HTERT RPE-1 (cell line): Measurements from ENCODE around the gene FOXM1.

Source experiments
- in situ Hi-C: fragments of 300-500 bp; cut with MboI; formaldehyde crosslinking; loops from 4 replicates; pipeline ENCODE4 v1.14.3; 2020; ENCODE audit warnings: low sequenced_read_pairs

FOXM1 gene

DNA sequence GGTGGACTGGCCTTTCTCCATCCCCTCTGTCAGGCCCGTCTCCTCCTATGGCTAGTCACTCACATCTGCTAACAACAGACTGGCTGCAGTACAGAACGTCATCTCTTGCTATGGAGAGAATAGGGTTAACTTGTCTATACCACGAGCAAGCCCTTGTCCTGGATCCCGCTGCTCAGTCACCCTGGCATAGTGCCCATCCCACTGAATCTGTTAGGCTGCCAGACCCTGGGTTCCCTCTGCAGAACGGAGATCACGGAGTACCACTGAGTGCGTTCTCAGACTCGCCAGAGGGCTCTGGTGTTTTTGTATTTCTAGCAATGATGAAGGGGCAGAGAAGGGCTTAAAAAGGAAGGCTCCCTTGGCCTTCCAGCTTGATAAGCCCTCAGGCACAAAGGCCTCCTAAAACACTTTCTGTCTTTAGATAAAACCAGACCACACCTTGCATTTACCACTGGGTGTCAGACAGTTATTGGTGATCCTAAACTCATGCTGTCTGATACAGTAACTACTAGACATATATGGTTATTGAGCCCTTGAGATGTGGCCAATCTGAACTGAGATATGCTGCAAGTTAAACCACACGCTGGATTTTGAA is 35.8 kb downstream of the FOXM1 start:
- in situ Hi-C loops = no loop called here

DNA sequence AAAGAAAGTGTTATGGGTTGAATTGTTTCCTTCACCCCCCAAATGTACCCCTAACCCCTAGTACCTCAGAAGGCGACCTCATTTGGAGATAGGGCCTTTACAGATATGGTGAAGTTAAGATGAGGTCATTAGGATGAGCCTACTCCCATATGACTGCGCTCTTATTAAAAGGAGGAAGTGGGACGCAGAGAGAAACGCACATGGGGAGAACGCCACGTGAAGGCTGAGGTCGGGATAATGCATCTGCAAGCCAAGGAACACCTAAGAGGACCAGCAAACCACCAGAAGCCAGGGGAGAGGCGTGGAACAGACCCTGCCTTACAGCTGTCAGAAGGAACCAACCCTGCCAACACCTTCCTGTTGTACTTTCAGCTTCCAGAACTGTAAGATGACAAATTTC is 40.4 kb downstream of the FOXM1 start:
- in situ Hi-C loops = no loop called here

DNA sequence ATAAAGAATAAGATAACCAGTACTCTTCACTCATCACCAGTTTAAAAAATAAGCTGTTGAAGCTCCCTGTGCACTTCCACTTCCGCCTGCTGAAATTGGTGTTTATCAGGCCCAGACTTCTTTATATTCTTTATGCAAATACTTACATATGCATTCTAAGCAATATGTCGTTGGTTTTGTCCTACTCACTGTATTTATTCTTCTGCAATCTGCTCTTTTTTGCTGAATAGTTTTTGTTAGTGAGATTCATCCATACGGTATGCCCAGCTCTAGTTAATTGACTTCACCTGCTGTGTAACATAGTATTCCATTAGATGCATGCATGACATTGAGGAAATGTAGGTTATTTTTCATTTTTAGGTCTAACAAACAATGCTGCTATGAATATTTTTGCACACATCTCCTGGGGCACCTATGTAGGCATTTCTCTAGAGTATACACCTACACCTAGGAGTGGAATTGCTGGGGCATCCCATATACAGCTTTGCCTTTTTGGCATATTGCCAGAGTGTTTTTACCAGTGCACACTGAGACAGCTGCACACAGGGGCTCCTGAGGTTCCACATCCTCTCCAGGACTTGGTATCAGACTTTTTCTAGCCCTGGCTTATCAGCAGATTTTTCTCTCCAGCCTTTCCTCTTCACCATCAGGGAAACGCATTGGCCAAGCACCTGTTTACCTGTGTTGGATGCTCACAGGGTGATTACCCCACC is 41.1 kb downstream of the FOXM1 start:
- in situ Hi-C loops = no loop called here

DNA sequence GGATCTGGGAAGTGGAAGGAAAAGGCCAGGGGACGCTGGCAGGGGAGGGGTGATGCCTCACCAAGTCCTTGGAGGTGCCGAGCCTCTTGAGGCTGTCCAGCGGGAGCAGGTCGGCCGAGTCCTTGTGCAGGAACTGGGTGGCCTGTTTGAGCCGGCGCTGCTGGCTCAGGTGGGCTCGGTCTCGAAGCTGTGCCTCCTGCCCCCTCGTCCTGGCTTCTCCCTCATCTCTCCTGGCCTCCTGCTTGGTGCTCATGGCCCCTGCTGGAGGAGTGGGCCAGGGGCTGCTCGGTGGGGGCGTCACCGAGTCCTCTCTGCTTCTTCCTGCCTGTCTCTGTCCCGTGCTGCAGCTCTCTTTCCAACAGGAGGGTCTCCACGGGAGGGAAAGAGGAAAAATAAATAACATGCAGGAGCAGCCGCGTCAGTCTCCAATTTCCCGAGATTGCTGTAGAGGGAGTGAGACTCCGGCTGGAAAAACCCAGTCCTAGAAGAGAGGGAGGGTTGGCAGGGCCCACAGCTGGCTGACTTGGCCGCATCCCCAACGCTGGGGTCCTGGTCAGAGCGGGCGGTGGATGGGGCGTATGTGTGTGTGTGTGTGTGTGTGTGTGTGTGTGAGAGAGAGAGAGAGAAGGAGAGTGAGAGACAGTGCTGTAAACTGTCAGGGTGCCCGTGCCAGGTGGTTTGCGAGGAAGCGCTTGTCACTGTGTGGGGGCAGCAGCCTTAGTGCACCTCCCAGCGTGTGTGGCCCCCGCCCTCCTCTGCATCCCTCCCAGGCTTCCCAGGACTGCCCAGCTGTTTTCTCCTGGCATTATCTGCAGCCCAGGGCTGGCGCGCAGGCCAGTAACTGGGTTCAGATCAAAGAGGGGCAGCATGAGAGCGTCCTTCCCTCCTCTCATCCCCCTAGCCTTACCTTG is 42.1 kb downstream of the FOXM1 start, which contains the start of gene NRIP2:
Gene NRIP2, minus strand, starts transcription at position 455 of the 911 bp plus-strand sequence. Its CDS starts 52 bp downstream, at position 403.
- in situ Hi-C loops = no loop called here

DNA sequence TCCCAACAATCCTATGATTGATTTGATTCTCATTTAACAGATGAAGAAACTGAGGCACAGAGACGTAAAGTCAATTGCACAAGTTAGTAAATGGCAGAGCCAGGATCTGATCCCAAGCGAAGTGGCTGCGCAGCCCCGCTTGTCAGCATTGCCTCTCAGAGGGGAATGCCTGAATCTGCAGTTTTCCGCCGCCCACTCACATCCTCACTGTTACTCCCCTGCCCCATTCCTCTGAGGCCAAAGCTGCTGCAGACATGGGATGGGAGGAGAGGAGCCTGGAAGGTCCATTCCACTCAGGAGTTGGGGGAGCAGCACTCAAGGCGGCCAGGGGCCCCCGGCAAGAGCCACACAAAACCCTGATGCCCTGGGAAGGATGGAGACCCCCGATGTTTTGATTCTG is 43.2 kb downstream of the FOXM1 start:
- in situ Hi-C loops = no loop called here

DNA sequence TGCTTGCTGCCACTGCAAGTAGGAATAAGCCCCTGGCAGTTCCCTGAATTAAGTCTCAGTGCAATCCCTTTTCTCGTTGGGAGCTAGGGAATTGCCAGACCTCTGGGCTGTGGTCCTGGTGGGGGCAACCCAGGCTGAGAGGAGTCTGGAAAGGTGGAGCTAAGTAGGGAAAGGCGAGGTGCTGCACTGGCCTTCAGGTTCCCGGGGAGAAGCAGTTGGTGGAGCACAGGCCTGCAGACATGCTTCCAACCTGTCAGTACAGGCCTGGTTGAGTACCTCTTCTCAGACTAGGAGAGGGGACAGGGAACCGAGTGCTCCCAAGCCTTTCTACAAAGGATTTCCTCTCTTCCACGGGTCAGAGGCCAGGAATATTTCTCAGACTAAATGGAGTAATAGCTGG is 43.6 kb downstream of the FOXM1 start:
- in situ Hi-C loops = no loop called here

DNA sequence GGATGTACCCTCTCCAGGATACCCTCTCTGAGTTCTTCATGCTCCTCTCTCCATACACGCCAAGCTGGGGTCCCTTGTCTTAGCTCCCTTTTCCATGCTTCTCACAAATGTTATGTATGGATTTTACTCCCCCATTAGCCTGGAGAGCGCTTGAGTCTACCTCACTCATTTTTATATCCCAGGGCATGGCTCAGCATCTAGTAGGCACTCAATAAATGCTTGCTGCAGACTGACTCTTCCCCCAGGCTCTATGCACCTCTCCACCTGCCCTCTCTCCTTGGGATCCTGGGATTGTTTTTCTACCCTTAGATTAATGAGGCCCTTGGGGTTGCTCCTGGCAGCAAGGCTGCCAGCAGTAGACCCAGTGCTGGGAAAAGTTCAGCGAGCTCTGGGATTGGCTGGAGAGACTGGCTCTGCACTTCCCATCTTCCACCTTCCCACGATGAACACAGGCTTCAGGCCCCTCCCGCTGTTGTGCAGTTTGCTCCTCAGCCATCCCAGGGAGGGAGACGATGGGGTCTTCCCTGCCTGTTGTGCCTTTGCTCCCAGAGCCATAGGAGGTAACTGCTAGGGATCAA is 44.3 kb downstream of the FOXM1 start:
- in situ Hi-C loops = no loop called here

DNA sequence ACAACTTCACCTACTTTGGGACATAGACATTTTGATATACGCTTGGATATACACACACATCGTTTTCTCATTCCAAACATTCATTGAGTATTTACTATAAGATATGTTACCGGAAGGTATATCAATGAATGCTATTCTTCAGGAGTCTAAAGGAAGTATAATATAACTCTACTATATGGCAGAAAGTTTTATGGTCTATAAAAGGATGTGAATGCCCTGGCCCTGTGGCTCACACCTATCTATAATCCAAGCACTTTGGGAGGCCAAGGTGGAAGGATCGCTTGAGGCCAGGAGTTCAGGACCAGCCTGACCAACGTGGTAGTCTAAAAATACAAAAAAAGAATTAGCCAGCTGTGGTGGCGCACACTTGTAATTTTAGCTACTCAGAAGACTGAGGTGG is 47.7 kb downstream of the FOXM1 start:
- in situ Hi-C loops = no loop called here

DNA sequence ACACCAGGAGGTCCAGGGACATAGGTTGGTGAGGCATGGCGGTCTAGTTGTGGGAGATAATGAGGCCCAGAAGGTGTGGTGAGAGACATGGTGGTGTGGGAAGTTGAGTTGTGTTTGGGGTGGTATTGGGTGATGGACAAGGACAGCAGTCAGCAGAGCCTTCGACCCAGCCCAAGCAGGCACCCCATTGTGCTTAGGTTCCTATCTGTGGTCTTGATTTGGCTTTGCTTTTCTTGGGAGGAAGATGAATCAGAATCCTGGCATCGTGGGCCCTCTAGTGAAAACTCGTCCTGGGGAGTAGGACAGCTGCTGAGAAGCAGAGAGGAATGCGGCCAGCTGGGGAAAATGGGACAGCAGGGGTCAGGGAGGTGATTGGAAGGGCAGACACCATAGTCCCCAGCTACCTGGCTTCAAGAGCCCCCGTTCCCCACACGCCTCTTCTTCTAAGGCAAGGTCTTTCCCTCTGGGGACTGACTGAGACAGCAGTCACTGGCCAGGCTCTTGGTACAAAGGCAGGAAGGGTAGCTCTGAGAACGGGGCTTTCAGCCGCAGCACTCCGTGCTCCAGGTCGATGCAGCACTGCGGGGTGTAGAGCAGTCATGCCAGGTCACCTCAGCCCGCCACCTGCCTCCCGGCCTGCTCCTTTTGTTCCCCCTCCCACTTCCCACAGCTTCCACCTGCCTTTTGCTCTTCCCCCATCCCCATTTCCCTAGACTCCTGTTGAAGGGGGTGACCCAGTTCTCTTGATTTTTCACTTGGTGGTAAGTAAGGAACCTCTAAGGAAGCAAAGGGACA is 50.1 kb downstream of the FOXM1 start:
- in situ Hi-C loops = no loop called here

DNA sequence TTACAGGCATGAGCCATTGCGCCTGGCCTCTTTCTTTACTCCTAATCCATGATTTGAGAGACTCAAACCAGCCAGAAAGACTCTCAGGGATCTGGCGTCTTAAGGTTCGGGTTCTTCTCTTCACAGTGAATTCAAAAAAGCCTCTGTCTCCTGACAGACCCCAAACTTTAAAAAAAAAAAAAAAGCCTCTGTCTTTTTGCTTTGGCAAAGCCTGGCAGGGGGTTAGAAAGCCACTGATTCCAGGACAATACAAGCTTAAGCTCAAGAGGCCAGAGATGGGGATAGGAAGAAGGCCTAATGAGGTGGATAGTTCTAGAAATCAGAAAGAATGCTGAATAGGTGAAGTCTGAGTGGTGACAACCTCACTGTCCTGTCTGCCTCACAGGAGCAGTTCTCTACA is 50.9 kb downstream of the FOXM1 start:
- in situ Hi-C loops = no loop called here

DNA sequence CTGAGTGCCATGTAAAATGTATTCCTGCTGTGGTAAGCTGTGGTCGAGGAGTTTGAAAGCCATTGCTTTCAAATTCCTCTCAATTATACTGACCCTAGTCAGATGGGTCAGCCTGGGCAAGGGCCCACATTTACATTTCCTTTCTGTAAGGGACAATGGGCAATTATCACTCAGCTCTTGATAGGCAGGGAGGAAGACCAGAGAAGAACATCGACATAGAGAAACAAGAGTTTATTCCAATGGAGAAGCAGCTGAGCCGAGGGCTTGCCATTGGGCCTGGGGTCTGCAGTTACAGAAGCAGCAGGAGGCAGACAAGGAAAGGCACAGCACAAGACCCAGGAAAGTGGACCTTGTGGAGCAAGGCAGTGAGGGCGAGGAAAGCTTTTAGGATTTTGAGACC is 51.8 kb downstream of the FOXM1 start:
- in situ Hi-C loops = no loop called here

DNA sequence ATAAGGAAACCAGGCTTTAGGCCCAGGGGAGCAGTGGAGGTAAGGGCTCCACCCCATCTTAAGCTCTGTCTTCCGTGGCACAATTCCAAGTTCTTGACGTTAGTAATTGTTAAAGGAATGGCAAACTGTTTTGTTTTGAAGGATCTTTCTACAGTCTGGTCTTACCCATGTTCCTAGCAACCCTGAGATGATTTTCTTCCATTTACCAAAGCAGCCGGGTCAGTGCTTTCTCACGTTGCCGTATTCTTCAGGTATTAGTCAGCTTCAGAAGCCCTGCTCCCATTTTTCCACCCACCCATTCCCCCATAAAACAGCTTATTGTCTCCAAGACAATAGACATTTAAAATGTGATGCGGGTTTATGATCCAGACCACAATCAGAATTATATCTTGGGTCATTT is 52.4 kb downstream of the FOXM1 start:
- in situ Hi-C loops = no loop called here

DNA sequence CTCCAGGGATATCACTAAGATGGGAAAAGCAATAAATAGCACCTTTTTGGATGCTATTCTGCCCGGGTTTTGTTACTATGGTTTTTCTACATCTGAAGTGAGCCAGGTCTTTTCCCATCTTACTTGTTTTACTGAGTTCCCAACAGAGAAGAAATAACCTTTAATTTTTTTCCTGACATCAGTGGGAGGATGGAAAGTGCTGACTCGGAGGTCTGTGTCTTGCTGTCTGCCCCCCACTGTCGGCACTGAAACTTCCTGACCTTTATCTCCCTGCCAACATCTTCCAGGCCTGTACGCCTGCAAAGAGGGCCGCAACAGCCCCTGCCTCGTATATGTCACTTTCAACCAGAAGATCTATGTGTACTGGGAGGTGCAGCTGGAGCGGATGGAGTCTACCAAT is 53.5 kb downstream of the FOXM1 start:
- in situ Hi-C loops = no loop called here

DNA sequence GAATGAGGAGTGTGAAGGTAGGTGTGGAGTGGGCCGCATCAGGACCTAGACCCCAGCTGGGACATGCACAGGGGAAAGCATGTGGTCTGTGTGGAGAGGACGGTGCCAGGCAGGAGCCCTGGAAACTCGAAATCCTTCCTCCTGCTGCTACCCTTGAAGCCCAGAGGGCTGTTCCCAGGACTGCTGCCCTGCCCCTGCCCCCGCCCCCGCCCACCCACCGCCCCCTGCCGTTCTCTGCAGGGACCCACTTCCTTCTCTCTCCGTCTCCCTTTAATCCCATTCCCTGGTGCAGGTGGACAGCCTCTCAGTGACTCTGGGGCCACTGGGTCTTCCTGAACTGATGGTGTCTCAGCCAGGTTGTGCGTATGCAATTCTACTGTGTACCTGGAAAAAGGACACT is 56.5 kb downstream of the FOXM1 start:
- in situ Hi-C loops = no loop called here

DNA sequence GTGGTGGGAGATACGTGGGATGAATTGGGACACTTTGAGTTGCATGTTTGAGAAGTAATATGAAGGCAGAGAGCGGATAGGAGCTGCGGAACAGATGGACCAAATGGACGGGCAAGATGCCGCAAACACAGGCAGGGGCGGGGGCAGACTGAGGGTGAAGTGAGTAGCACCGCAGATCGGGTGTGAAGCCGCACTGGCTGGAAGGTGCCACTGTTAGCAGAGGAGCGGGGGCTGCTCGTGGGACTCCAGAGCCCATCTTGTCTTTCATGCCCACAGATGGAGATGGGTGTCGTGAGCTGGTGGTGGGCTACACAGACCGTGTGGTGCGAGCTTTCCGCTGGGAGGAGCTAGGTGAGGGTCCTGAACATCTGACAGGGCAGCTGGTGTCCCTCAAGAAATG is 57.2 kb downstream of the FOXM1 start:
- in situ Hi-C loops = no loop called here

DNA sequence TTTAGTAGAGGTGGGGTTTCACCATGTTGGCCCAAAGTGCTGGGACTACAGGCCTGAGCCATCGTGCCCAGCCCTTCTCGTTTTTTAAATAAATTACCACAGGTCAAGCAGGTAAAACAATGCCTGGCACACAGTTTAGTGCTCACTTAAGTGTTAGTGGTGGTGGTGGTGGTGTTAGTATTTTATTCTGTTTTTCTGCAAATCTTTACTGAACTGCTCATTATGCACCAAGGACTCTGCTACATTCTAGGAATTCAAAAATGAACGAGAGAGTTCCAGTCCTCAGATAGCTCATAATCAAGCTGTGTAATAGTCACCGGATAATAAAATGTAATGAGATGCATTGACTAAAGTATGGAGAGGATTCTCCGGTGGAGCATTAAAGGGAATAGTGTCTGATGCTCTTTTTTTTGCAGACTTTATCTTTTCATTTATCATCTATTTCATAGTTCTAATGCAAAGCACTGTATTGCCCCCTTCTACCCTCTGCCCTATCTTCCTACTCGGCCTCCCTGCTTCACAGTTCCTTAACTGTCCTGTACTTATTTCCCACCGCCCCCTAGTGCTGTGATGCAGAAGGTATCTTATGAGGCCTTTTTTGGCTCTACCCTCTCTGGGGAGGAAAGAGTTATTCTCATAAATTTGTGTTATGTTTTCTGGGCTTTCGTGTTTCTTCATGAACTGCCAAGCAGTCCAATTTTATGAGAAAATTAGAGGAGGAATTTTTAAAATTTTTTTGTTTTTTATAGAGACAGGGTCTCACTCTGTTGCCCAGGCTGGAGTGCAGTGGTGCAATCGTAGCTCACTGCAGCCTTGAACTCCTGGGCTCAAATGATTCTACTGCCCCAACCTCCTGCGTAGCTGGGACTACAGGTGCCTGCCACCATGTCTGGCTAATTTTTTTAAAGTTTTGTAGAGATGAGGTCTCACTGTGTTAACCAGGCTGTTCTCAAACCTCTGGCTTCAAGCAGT is 63.5 kb downstream of the FOXM1 start:
- in situ Hi-C loops = no loop called here

DNA sequence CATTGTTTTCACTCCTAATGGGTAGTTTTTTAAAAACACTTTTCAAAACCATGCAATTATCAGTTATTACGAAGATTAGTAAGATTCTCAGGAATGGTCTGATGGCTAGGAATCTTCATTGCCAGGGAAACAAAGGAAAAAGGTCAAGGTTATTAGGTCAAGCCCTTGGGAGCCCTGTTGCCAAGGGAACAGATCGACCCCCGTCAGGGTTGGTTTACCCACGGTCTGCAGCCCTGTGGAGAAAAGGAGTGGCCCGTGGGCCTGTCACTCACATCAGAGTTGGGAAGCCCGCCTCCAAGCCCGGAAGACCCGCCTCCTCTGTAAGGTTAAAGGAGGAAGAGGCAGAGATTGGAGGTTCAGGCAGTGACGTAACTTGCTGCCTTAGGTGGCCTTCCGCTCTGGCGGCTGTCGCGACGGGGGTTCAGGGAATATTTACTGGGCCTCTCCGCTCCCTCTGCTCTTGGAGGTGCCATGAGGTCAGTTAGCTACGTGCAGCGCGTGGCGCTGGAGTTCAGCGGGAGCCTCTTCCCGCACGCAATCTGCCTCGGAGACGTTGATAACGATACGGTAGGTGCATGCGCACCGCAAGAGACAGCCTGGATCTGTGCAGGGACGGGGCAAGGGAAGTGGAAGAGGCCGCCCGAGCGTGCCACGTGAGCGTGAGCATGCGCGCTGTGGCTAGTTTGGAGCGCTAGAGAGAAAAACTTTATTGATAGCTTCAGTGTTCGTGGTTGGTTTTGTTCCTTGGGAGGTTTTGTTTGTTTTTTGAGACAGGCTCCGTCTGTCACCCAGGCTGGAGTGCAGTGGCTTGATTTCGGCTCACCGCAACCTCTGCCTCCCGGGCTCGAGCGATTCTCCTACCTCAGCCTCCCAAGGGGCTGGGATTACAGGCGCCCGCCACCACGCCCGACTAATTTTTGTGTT is 64.4 kb downstream of the FOXM1 start, which contains the start of gene ITFG2:
Gene ITFG2, plus strand, starts transcription at position 379 of the 924 bp plus-strand sequence. Its CDS starts 93 bp downstream, at position 472.
- in situ Hi-C loops = no loop called here

DNA sequence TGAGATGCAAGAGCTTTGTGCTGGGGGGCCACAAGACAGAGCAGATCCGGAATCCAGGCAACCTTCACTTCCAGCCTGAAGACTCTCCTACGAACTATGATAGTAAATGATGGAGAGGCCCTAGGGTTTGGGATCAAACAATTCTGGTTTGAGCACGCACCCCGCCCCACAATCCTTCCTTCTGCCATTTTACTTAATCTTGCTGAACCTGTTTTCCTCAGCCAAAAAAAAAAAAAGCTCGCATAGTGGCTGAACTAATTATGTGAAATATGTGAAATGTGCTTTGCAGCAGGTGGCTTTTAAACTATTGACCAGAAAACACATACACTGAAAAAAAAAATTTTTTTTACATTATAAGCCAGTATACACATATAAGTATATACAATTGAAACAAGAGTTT is 65.2 kb downstream of the FOXM1 start:
- in situ Hi-C loops = no loop called here
